ENCODE data around the gene CA10. TPM values are rescaled to one million over a fixed set of nuclear protein-coding genes. Genes with fewer than 3 reads are reported as not detected.

CA10 gene
- total and polyA plus RNA-seq, 5 donors from 2014 or later, result not detected

- Histone ChIP-seq H3K4me3 (ENCODE audit: low read depth, low read length) (no peak overlapping the region), H3K27ac (ENCODE audit: insufficient read depth, low read length, poor library complexity, severe bottlenecking) (no peak overlapping the region), H3K9me3 (ENCODE audit: control insufficient read depth in 2 of 2, low read length in 2 of 2) (no peaks in the 10 kb centered on the region), H3K27me3 (ENCODE audit: control insufficient read depth, insufficient read depth, low read length) (peaks cover 7% of the 10 kb centered on the region), H3K4me1 (ENCODE audit: control insufficient read depth, insufficient read depth, low read length, poor library complexity, severe bottlenecking) (no peaks in the 10 kb centered on the region), H3K36me3 (ENCODE audit: control insufficient read depth, insufficient read depth, low read length) (no peaks in the 10 kb centered on the region)
- ATAC-seq (ENCODE audit: low read depth in 2 of 2) (no peak), DNase-seq (no peak)
- Mint-ChIP-seq H3K9me3 (peaks cover 0 to 2% (median 0%) of the 10 kb centered on the region in 7 donors), H3K27ac (no peak overlapping the region), H3K4me3 (no peak overlapping the region), H3K36me3 (no peaks in the 10 kb centered on the region), H3K27me3 (peaks cover 19% of the 10 kb centered on the region), H3K4me1 (no peaks in the 10 kb centered on the region)
Measured at GRCh38 chr17:51730303-51731050, 428.0 kb downstream of the CA10 start.

- H3K36me3 Mint-ChIP-seq, result no peaks in the 10 kb centered on the region
Measured at GRCh38 chr17:51725185-51725584, 433.3 kb downstream of the CA10 start.

GRCh38 chr17:51724043-51724580, 434.4 kb downstream of the CA10 start:
- no peak overlapping the region for H3K4me3 Mint-ChIP-seq
- H3K9me3 Mint-ChIP-seq, result peaks cover 0 to 4% (median 2%) of the 10 kb centered on the region in 7 donors

More at GRCh38 chr17:51725185-51725584, 433.3 kb downstream of the CA10 start:
- Histone ChIP-seq H3K27ac (ENCODE audit: insufficient read depth, low read length, poor library complexity, severe bottlenecking) (no peak overlapping the region), H3K4me1 (ENCODE audit: control insufficient read depth, insufficient read depth, low read length, poor library complexity, severe bottlenecking) (no peaks in the 10 kb centered on the region), H3K27me3 (ENCODE audit: control insufficient read depth, insufficient read depth, low read length) (peaks cover 5% of the 10 kb centered on the region), H3K9me3 (ENCODE audit: control insufficient read depth in 2 of 2, low read length in 2 of 2) (no peaks in the 10 kb centered on the region), H3K36me3 (ENCODE audit: control insufficient read depth, insufficient read depth, low read length) (no peaks in the 10 kb centered on the region), H3K4me3 (ENCODE audit: low read depth, low read length) (no peak overlapping the region)
- DNase-seq, result no peak
- no peak for ATAC-seq (ENCODE audit: low read depth in 2 of 2)
- Mint-ChIP-seq H3K4me3 (no peak overlapping the region), H3K27ac (no peak overlapping the region), H3K27me3 (peaks cover 4% of the 10 kb centered on the region), H3K4me1 (no peaks in the 10 kb centered on the region), H3K9me3 (peaks cover 0 to 4% (median 2%) of the 10 kb centered on the region in 7 donors)

GRCh38 chr17:51722994-51723393, 435.5 kb downstream of the CA10 start:
- Histone ChIP-seq H3K36me3 (ENCODE audit: control insufficient read depth, insufficient read depth, low read length) (no peaks in the 10 kb centered on the region), H3K9me3 (ENCODE audit: control insufficient read depth in 2 of 2, low read length in 2 of 2) (no peaks in the 10 kb centered on the region), H3K4me3 (ENCODE audit: low read depth, low read length) (no peak overlapping the region), H3K27ac (ENCODE audit: insufficient read depth, low read length, poor library complexity, severe bottlenecking) (no peak overlapping the region), H3K4me1 (ENCODE audit: control insufficient read depth, insufficient read depth, low read length, poor library complexity, severe bottlenecking) (no peaks in the 10 kb centered on the region), H3K27me3 (ENCODE audit: control insufficient read depth, insufficient read depth, low read length) (peaks cover 7% of the 10 kb centered on the region)
- DNase-seq (no peak), ATAC-seq (ENCODE audit: low read depth in 2 of 2) (no peak)
- H3K27me3 Mint-ChIP-seq, result peaks cover 4% of the 10 kb centered on the region
- H3K4me1 Mint-ChIP-seq, result no peaks in the 10 kb centered on the region
- H3K27ac Mint-ChIP-seq, result no peak overlapping the region
- no peak overlapping the region for H3K4me3 Mint-ChIP-seq
- no peaks in the 10 kb centered on the region for H3K36me3 Mint-ChIP-seq
- H3K9me3 Mint-ChIP-seq, result peaks cover 0 to 3% (median 2%) of the 10 kb centered on the region in 7 donors

More at GRCh38 chr17:51724043-51724580, 434.4 kb downstream of the CA10 start:
- H3K27me3 ChIP-seq (ENCODE audit: control insufficient read depth, insufficient read depth, low read length), result peaks cover 5% of the 10 kb centered on the region
- H3K4me3 ChIP-seq (ENCODE audit: low read depth, low read length), result no peak overlapping the region
- no peak for ATAC-seq (ENCODE audit: low read depth in 2 of 2)
- H3K36me3 Mint-ChIP-seq, result no peaks in the 10 kb centered on the region
- peaks cover 4% of the 10 kb centered on the region for H3K27me3 Mint-ChIP-seq
- no peaks in the 10 kb centered on the region for H3K36me3 ChIP-seq (ENCODE audit: control insufficient read depth, insufficient read depth, low read length)
- no peaks in the 10 kb centered on the region for H3K4me1 ChIP-seq (ENCODE audit: control insufficient read depth, insufficient read depth, low read length, poor library complexity, severe bottlenecking)
- no peak overlapping the region for H3K27ac ChIP-seq (ENCODE audit: insufficient read depth, low read length, poor library complexity, severe bottlenecking)
- H3K4me1 Mint-ChIP-seq, result no peaks in the 10 kb centered on the region
- no peak overlapping the region for H3K27ac Mint-ChIP-seq
- H3K9me3 ChIP-seq (ENCODE audit: control insufficient read depth in 2 of 2, low read length in 2 of 2), result no peaks in the 10 kb centered on the region
- no peak for DNase-seq

GRCh38 chr17:51721730-51722129, 436.8 kb downstream of the CA10 start:
- Histone ChIP-seq H3K4me3 (ENCODE audit: low read depth, low read length) (no peak overlapping the region), H3K27ac (ENCODE audit: insufficient read depth, low read length, poor library complexity, severe bottlenecking) (no peak overlapping the region), H3K36me3 (ENCODE audit: control insufficient read depth, insufficient read depth, low read length) (no peaks in the 10 kb centered on the region), H3K4me1 (ENCODE audit: control insufficient read depth, insufficient read depth, low read length, poor library complexity, severe bottlenecking) (no peaks in the 10 kb centered on the region), H3K27me3 (ENCODE audit: control insufficient read depth, insufficient read depth, low read length) (peaks cover 3% of the 10 kb centered on the region), H3K9me3 (ENCODE audit: control insufficient read depth in 2 of 2, low read length in 2 of 2) (no peaks in the 10 kb centered on the region)
- Mint-ChIP-seq H3K27me3 (peaks cover under 1% of the 10 kb centered on the region), H3K4me1 (no peaks in the 10 kb centered on the region), H3K9me3 (peaks cover 0 to 3% (median 2%) of the 10 kb centered on the region in 7 donors), H3K27ac (no peak overlapping the region), H3K4me3 (no peak overlapping the region), H3K36me3 (no peaks in the 10 kb centered on the region)
- no peak for ATAC-seq (ENCODE audit: low read depth in 2 of 2)
- no peak for DNase-seq

GRCh38 chr17:51720439-51720838, 438.1 kb downstream of the CA10 start:
- H3K27ac ChIP-seq (ENCODE audit: insufficient read depth, low read length, poor library complexity, severe bottlenecking), result no peak overlapping the region
- H3K36me3 ChIP-seq (ENCODE audit: control insufficient read depth, insufficient read depth, low read length), result no peaks in the 10 kb centered on the region
- H3K4me3 ChIP-seq (ENCODE audit: low read depth, low read length), result no peak overlapping the region
- Mint-ChIP-seq H3K27ac (no peak overlapping the region), H3K9me3 (peaks cover 0 to 4% (median 2%) of the 10 kb centered on the region in 7 donors), H3K4me1 (no peaks in the 10 kb centered on the region), H3K36me3 (no peaks in the 10 kb centered on the region), H3K27me3 (peaks cover 7% of the 10 kb centered on the region), H3K4me3 (no peak overlapping the region)
- H3K27me3 ChIP-seq (ENCODE audit: control insufficient read depth, insufficient read depth, low read length), result peaks cover 3% of the 10 kb centered on the region
- DNase-seq (no peak), ATAC-seq (ENCODE audit: low read depth in 2 of 2) (no peak)
- H3K4me1 ChIP-seq (ENCODE audit: control insufficient read depth, insufficient read depth, low read length, poor library complexity, severe bottlenecking), result no peaks in the 10 kb centered on the region
- H3K9me3 ChIP-seq (ENCODE audit: control insufficient read depth in 2 of 2, low read length in 2 of 2), result no peaks in the 10 kb centered on the region

GRCh38 chr17:51718983-51719382, 439.5 kb downstream of the CA10 start:
- no peak for ATAC-seq (ENCODE audit: low read depth in 2 of 2)
- Mint-ChIP-seq H3K4me3 (no peak overlapping the region), H3K27me3 (peaks cover 7% of the 10 kb centered on the region), H3K9me3 (peaks cover 0 to 4% (median 2%) of the 10 kb centered on the region in 7 donors), H3K36me3 (no peaks in the 10 kb centered on the region), H3K4me1 (no peaks in the 10 kb centered on the region), H3K27ac (no peak overlapping the region)
- Histone ChIP-seq H3K36me3 (ENCODE audit: control insufficient read depth, insufficient read depth, low read length) (no peaks in the 10 kb centered on the region), H3K27ac (ENCODE audit: insufficient read depth, low read length, poor library complexity, severe bottlenecking) (no peak overlapping the region), H3K9me3 (ENCODE audit: control insufficient read depth in 2 of 2, low read length in 2 of 2) (no peaks in the 10 kb centered on the region), H3K4me3 (ENCODE audit: low read depth, low read length) (no peak overlapping the region), H3K27me3 (ENCODE audit: control insufficient read depth, insufficient read depth, low read length) (peaks cover 3% of the 10 kb centered on the region), H3K4me1 (ENCODE audit: control insufficient read depth, insufficient read depth, low read length, poor library complexity, severe bottlenecking) (no peaks in the 10 kb centered on the region)
- no peak for DNase-seq

GRCh38 chr17:51711581-51711980, 446.9 kb downstream of the CA10 start:
- H3K27me3 ChIP-seq (ENCODE audit: control insufficient read depth, insufficient read depth, low read length), result peaks cover 1% of the 10 kb centered on the region
- Mint-ChIP-seq H3K4me1 (no peaks in the 10 kb centered on the region), H3K4me3 (no peak overlapping the region), H3K27me3 (peaks cover 33% of the 10 kb centered on the region), H3K9me3 (peaks cover 0 to 6% (median 0%) of the 10 kb centered on the region in 7 donors), H3K36me3 (no peaks in the 10 kb centered on the region), H3K27ac (no peak overlapping the region)
- H3K4me3 ChIP-seq (ENCODE audit: low read depth, low read length), result no peak overlapping the region
- no peak overlapping the region for H3K27ac ChIP-seq (ENCODE audit: insufficient read depth, low read length, poor library complexity, severe bottlenecking)
- no peaks in the 10 kb centered on the region for H3K9me3 ChIP-seq (ENCODE audit: control insufficient read depth in 2 of 2, low read length in 2 of 2)
- no peak for DNase-seq
- H3K36me3 ChIP-seq (ENCODE audit: control insufficient read depth, insufficient read depth, low read length), result no peaks in the 10 kb centered on the region
- ATAC-seq (ENCODE audit: low read depth in 2 of 2), result no peak
- no peaks in the 10 kb centered on the region for H3K4me1 ChIP-seq (ENCODE audit: control insufficient read depth, insufficient read depth, low read length, poor library complexity, severe bottlenecking)
